Heart left ventricle (tissue), 16 donors: ENCODE results near the gene BAIAP2L1. TPM values are rescaled to one million over a fixed set of nuclear protein-coding genes. Genes with fewer than 3 reads are reported as not detected.

Source experiments
- ATAC-seq, 4 donors: fragments of 200-7000 bp; cut with Tn5 transposase; one replicate each; pipeline ENCODE4 v1.9.1; 2020 to 2022; ENCODE audit warnings: moderate library complexity in 4 of 4, mild to moderate bottlenecking in 3 of 4, moderate number of reproducible peaks in 1 of 4
- DNase-seq, 5 donors: peaks; one replicate each; pipeline ENCODE4 v3.0.0-alpha.2; 2020
- H3K27ac ChIP-seq, 12 donors: fragments of 200-600 bp; sonication (generic) in 4 of 12; one replicate each; pipeline versions ENCODE4 v1.5.0 to v1.8.0; 2016 to 2022; ENCODE audit warnings: mild to moderate bottlenecking in 2 of 12
- H3K27me3 ChIP-seq, 9 donors: fragments of 200-600 bp; sonication (generic) in 2 of 9; one replicate each; pipeline versions ENCODE4 v1.5.1 to v1.8.0; 2016 to 2022; ENCODE audit warnings: mild to moderate bottlenecking in 3 of 9
- H3K36me3 ChIP-seq, 9 donors: fragments of 200-600 bp; sonication (generic) in 2 of 9; one replicate each; pipeline versions ENCODE4 v1.5.0 to v1.8.0; 2018 to 2022; ENCODE audit warnings: mild to moderate bottlenecking in 2 of 9
- H3K4me1 ChIP-seq, 12 donors: fragments of 200-600 bp; sonication (generic) in 4 of 12; one replicate each; pipeline versions ENCODE4 v1.5.0 to v1.8.0; 2016 to 2022; ENCODE audit warnings: mild to moderate bottlenecking in 3 of 12
- H3K4me3 ChIP-seq, 12 donors: fragments of 200-600 bp; sonication (generic) in 4 of 12; one replicate each; pipeline versions ENCODE4 v1.5.0 to v1.8.0; 2017 to 2022; ENCODE audit warnings: mild to moderate bottlenecking in 9 of 12, moderate library complexity in 4 of 12
- H3K9me3 ChIP-seq, 12 donors: fragments of 200-600 bp; sonication (generic) in 4 of 12; one replicate each; pipeline versions ENCODE4 v1.5.0 to v1.8.0; 2016 to 2022; ENCODE audit warnings: mild to moderate bottlenecking in 1 of 12
- CTCF ChIP-seq, 12 donors: fragments of 200-600 bp; sonication (generic) in 4 of 12; IDR thresholded peaks; one replicate each; pipeline versions ENCODE4 v1.5.0 to v1.8.0; 2018 to 2022; ENCODE audit warnings: antibody characterized with exemption in 12 of 12, mild to moderate bottlenecking in 5 of 12
- POLR2A ChIP-seq, 2 donors: fragments of 450-650 bp; IDR thresholded peaks; one replicate each; pipeline ENCODE4 v1.6.1; 2017; ENCODE audit warnings: antibody characterized with exemption in 2 of 2, mild to moderate bottlenecking in 2 of 2, moderate library complexity in 2 of 2
- WGBS, 4 donors: extraction: QIAGEN DNeasy Blood & Tissue Kit in 2 of 4; methylation state at CpG; one replicate each; pipeline versions ENCODE4 v1.1.5 to v1.1.7; 2013 to 2018; 5-methylcytosine and 5-hydroxymethylcytosine counted together
- intact Hi-C, 10 donors: fragments of 100-400 bp; cut with DNase I; formaldehyde crosslinking; loops; one replicate each; pipeline versions ENCODE4 v1.11.1 to v1.14.2; 2022
- polyA plus RNA-seq, 2 donors: library from polyadenylated mRNA; stranded (reverse); fragments of 200-250 nt; gene quantifications; one replicate each; pipeline ENCODE4 v1.2.3, GENCODE V29; 2013
- total RNA-seq, 9 donors: library from RNA; depleted of rRNA in 2 of 9; stranded (reverse); fragments of >200 nt in 2 of 9; fragmentation: NEBNext Ultra II Directional in 3 of 9; extraction: Animal tissue kit (Norgen Biotek cat#: 25700) in 3 of 9; gene quantifications; one replicate each; pipeline versions ENCODE4 v1.1.0 to v1.2.4, GENCODE V29; 2016 to 2023
- donor health status: ischemic (EF 13 %, LVEDD 7.1; RV severe dilation, severe dysfunction).
- donor health status: healthy with polysubstance abuse.
- donor health status: DM: no; HTN: yes; CAD: no.
- donor health status: DM: no; HTN: no; CAD: no.
- donor health status: ischemic (EF 25% LVEDD 6.9; RV normal size, moderate dysfunction).
- donor health status: ischemic (EF 25% LVEDD 5.7; RV mildly dilated, moderate dysfunction).
- donor health status: healthy.
- donor health status: DM: yes; HTN: yes; CAD: no.
- donor health status: ischemic (EF 35%, LVEDD 5.7; RV mildly dilated, moderate dysfunction).
- donor health status: nonischemic (EF 11% LVEDD 7.7; RV severe dilation, severe dysfunction).
- donor health status: DM: yes; HTN: yes; CAD: no.
- donor health status: PGD.
- donor health status: ischemic (EF 29% LVEDD 5.4; RV normal size, mild dysfunction).
- donor health status: nonischemic (EF 23%, LVEDD 6.1; RV moderate dilation, normal function).

BAIAP2L1 gene
- total and polyA plus RNA-seq, 11 donors: 0.64 to 2.7 (median 2.1) TPM

- DNase-seq (no peak), ATAC-seq (no peak)
- peaks cover 0 to under 1% (median 0%) of the 10 kb centered on the region in 12 donors for H3K4me1 ChIP-seq
- intact Hi-C loops: loop anchor here in 1 of 10 donors (10.0 kb wide), 1 partner anchor 544 kb away; no protein-coding TSS in a partner anchor
- TF ChIP-seq CTCF (IDR thresholded peaks at IDR 0.05) (no peak), POLR2A (IDR thresholded peaks at IDR 0.05) (no peak)
- no peak overlapping the region for H3K4me3 ChIP-seq
- no peaks in the 10 kb centered on the region for H3K9me3 ChIP-seq
- H3K36me3 ChIP-seq: peaks cover 0 to 8% (median 0%) of the 10 kb centered on the region in 9 donors
- H3K27me3 ChIP-seq: no peaks in the 10 kb centered on the region
- no peak overlapping the region for H3K27ac ChIP-seq
- WGBS, 4 donors: 85 to 91% (median 86%) methylated on average over 26 of the region's 26 CpGs
Measured at GRCh38 chr7:98300595-98301372, 100.1 kb downstream of the BAIAP2L1 start.

- Histone ChIP-seq H3K4me1 (peaks cover 0 to 14% (median 0%) of the 10 kb centered on the region in 12 donors), H3K36me3 (peaks cover 0 to 31% (median 16%) of the 10 kb centered on the region in 9 donors), H3K27ac (no peak overlapping the region), H3K9me3 (no peaks in the 10 kb centered on the region), H3K4me3 (no peak overlapping the region), H3K27me3 (no peaks in the 10 kb centered on the region)
- intact Hi-C loops: loop anchor here in 8 of 10 donors (5.0 to 10.0 kb wide), 3 partner anchors 105 to 447 kb away; partner anchors contain the start of gene BAIAP2L1 (in 6 of the 8)
- ATAC-seq (no peak), DNase-seq (no peak)
- TF ChIP-seq POLR2A (IDR thresholded peaks at IDR 0.05) (no peak), CTCF (IDR thresholded peaks at IDR 0.05) (no peak)
- 75 to 84% (median 81%) methylated on average over 21 of the region's 21 CpGs for WGBS, 4 donors
Measured at GRCh38 chr7:98297626-98298286, 103.1 kb downstream of the BAIAP2L1 start.

- intact Hi-C loops: loop anchor here in 8 of 10 donors (5.0 to 10.0 kb wide), 3 partner anchors 105 to 448 kb away; partner anchors contain the start of gene BAIAP2L1 (in 6 of the 8)
- Histone ChIP-seq H3K9me3 (no peaks in the 10 kb centered on the region), H3K4me3 (no peak overlapping the region), H3K36me3 (peaks cover 0 to 40% (median 25%) of the 10 kb centered on the region in 9 donors), H3K4me1 (peaks cover 0 to 19% (median 0%) of the 10 kb centered on the region in 12 donors), H3K27ac (no peak overlapping the region), H3K27me3 (no peaks in the 10 kb centered on the region)
- no peak for TF ChIP-seq CTCF (IDR thresholded peaks at IDR 0.05)
- no peak for TF ChIP-seq POLR2A (IDR thresholded peaks at IDR 0.05)
- DNase-seq (peak in 1 of 5 donors; percentile 9), ATAC-seq (no peak)
- WGBS, 4 donors: 71 to 93% (median 87%) methylated on average over 4 to 12 of the region's 12 CpGs
Measured at GRCh38 chr7:98296833-98297232, 104.1 kb downstream of the BAIAP2L1 start.
